Astrocyte of the cerebellum (primary cell): Measurements from ENCODE around the gene ZNF536.

Experiments
- DNase-seq: peaks from one replicate; pipeline ENCODE4 v3.0.0-alpha.2; 2011; ENCODE audit warnings: low read depth
- H3K4me3 ChIP-seq: 2 replicates; pipeline ENCODE4 v1.5.1; 2011; ENCODE audit warnings: mild to moderate bottlenecking, low read depth, low read length, moderate library complexity
- CTCF ChIP-seq: IDR thresholded peaks from 2 replicates; pipeline ENCODE4 v1.5.1; 2012; ENCODE audit warnings: low read length, low read depth, moderate library complexity, mild to moderate bottlenecking; ENCODE audit errors: missing control alignments
- in situ Hi-C: cut with HindIII; loops from 2 replicates; pipeline ENCODE4 v1.10.0; 2017; ENCODE audit warnings: low sequenced_read_pairs

ZNF536 gene

GRCh38 chr19:30350692-30351663 is 21.2 kb upstream of the ZNF536 start:
- no peak for DNase-seq
- no peak overlapping the region for H3K4me3 ChIP-seq
- no peak for TF ChIP-seq CTCF
- in situ Hi-C loops, result no loop called here

GRCh38 chr19:30351774-30352173 is 20.4 kb upstream of the ZNF536 start:
- in situ Hi-C loops, result no loop called here
- no peak for DNase-seq
- H3K4me3 ChIP-seq, result no peak overlapping the region
- TF ChIP-seq CTCF, result no peak

GRCh38 chr19:30353394-30353945 is 18.7 kb upstream of the ZNF536 start:
- DNase-seq, result no peak
- no peak overlapping the region for H3K4me3 ChIP-seq
- no peak for TF ChIP-seq CTCF
- in situ Hi-C loops, result no loop called here

GRCh38 chr19:30355586-30355985 is 16.6 kb upstream of the ZNF536 start:
- DNase-seq, result no peak
- in situ Hi-C loops, result loop anchor here (5.0 kb wide), 1 partner anchor 52 kb away; no protein-coding TSS in a partner anchor
- no peak for TF ChIP-seq CTCF
- H3K4me3 ChIP-seq, result no peak overlapping the region

- TF ChIP-seq CTCF, result no peak
- no peak for DNase-seq
- H3K4me3 ChIP-seq, result no peak overlapping the region
- in situ Hi-C loops, result loop anchor here (5.0 kb wide), 1 partner anchor 50 kb away; no protein-coding TSS in a partner anchor
Measured at GRCh38 chr19:30356951-30357579, 15.1 kb upstream of the ZNF536 start.

GRCh38 chr19:30357580-30357954 is 14.6 kb upstream of the ZNF536 start:
- no peak overlapping the region for H3K4me3 ChIP-seq
- no peak for DNase-seq
- in situ Hi-C loops, result loop anchor here (5.0 kb wide), 1 partner anchor 50 kb away; no protein-coding TSS in a partner anchor
- no peak for TF ChIP-seq CTCF
